ENCODE data around the gene OR51M1.
"Not testable (repeated sequence)": the region's sequence is repeated elsewhere in the genome, so short reads cannot be mapped to it uniquely, and the experiment has no call there.

GRCh38 chr11:5337253-5337652, 46.4 kb upstream of the OR51M1 start:
- TF ChIP-seq, protein P1, sequence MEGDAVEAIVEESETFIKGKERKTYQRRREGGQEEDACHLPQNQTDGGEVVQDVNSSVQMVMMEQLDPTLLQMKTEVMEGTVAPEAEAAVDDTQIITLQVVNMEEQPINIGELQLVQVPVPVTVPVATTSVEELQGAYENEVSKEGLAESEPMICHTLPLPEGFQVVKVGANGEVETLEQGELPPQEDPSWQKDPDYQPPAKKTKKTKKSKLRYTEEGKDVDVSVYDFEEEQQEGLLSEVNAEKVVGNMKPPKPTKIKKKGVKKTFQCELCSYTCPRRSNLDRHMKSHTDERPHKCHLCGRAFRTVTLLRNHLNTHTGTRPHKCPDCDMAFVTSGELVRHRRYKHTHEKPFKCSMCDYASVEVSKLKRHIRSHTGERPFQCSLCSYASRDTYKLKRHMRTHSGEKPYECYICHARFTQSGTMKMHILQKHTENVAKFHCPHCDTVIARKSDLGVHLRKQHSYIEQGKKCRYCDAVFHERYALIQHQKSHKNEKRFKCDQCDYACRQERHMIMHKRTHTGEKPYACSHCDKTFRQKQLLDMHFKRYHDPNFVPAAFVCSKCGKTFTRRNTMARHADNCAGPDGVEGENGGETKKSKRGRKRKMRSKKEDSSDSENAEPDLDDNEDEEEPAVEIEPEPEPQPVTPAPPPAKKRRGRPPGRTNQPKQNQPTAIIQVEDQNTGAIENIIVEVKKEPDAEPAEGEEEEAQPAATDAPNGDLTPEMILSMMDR (IDR thresholded peaks at IDR 0.05): not testable (repeated sequence)
- not testable (repeated sequence) for TF ChIP-seq POLR2A (IDR thresholded peaks at IDR 0.05)

All from body of pancreas (tissue), 4 donors.